Measurements from ENCODE around the gene ZNF850. TPM values are rescaled to one million over a fixed set of nuclear protein-coding genes. Genes with fewer than 3 reads are reported as not detected.

ZNF850 gene
- total and polyA plus RNA-seq, 2 of the 13 experiments (the other 11 are each of a cell fraction or from before 2014, with no cell fraction given), result 0.78 to 6.6 TPM

DNA sequence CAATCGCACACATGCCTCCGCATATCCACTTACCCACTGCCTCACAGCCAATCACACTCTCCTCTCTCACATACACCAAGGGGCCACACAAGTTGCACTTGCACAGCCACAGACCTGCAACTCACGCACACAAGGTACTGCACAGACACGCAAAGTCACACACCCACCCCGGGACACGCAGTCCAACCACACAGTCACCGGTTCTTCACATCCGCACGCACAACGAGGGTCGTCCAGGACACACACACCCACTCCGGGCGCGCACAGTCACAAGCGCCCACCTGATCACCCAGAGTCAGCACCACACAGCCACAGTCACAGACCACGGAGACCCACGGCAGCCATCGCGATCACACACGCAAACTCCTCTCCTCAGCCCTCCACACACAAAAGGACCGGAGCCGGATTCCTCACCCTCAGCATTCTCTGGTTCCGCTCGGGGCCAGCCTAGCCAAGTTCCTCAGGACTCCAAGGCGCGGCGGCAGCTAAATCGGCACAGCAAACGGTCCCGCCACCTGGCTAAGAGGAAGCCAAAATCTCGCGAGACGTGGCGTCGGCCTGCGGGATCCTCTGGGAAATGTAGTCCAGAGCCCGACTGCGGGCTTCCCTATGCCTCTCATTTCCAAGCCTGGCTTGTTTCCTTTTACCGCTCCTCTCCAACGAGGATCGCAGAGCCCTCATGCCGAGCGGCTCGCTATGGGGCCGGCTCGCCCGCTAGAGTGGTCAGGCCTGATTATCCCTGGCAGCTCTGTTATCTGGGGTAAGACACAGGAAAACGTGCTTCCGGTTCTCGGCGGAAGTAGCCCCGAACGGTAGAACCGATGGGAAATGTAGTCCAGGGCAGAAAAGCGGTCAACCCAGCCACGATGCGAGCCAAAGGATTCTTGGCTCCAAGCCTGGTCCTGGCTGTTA, at the start of gene ZNF850 (continued):
- TF ChIP-seq, protein P1, sequence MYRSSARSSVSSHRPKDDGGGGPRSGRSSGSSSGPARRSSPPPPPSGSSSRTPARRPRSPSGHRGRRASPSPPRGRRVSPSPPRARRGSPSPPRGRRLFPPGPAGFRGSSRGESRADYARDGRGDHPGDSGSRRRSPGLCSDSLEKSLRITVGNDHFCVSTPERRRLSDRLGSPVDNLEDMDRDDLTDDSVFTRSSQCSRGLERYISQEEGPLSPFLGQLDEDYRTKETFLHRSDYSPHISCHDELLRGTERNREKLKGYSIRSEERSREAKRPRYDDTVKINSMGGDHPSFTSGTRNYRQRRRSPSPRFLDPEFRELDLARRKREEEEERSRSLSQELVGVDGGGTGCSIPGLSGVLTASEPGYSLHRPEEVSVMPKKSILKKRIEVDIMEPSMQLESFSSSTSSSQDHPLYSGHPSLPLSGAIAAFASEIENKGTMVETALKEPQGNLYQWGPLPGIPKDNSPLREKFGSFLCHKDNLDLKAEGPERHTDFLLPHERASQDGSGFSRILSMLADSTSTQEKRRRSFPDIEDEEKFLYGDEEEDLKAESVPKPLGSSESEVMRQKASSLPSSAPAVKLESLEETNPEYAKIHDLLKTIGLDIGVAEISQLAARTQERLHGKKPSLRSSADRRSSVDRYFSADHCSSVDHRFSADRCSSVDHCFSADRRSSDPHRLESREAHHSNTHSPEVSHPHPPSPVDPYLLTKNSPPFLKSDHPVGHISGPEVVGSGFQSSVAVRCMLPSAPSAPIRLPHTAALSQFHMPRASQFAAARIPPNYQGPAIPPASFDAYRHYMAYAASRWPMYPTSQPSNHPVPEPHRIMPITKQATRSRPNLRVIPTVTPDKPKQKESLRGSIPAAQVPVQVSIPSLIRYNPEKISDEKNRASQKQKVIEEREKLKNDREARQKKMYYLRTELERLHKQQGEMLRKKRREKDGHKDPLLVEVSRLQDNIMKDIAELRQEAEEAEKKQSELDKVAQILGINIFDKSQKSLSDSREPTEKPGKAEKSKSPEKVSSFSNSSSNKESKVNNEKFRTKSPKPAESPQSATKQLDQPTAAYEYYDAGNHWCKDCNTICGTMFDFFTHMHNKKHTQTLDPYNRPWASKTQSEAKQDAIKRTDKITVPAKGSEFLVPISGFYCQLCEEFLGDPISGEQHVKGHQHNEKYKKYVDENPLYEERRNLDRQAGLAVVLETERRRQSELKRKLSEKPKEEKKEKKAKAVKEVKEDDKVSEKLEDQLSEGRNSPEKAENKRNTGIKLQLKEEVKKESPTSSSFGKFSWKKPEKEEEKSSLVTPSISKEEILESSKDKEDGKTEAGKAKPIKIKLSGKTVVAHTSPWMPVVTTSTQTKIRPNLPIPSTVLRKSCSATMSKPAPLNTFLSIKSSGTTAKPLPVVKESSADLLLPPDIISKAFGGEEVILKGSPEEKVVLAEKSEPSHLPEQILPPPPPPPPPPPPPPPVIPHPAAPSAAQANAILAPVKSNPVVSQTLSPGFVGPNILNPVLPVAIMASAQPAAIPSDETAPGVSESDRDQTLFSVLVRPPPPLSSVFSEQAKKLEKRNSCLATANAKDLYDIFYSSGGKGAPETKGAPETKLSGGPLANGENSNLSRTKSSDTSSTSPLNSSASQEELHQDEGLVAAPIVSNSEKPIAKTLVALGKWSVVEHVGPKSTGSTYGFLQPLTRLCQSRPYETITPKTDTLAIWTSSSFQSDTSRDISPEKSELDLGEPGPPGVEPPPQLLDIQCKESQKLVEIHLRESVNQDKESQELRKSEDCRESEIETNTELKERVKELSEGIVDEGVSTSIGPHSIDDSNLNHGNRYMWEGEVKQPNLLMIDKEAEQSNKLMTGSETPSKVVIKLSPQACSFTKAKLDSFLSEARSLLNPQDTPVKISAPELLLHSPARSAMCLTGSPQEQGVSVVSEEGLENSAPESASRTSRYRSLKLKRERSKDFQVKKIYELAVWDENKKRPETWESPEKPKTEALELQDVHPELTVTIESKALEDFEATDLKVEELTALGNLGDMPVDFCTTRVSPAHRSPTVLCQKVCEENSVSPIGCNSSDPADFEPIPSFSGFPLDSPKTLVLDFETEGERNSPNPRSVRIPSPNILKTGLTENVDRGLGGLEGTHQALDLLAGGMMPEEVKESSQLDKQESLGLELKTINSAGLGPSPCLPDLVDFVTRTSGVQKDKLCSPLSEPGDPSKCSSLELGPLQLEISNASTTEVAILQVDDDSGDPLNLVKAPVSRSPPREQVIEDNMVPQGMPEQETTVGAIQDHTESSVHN (CRISPR knock-in tag; IDR thresholded peaks at IDR 0.05), result no peak
- TF ChIP-seq KLF12 (CRISPR knock-in tag; IDR thresholded peaks at IDR 0.05; ENCODE audit: borderline replicate concordance) (no peak), HNRNPLL (IDR thresholded peaks at IDR 0.05; ENCODE audit: low read depth, low read length, poor library complexity, severe bottlenecking) (peak; percentile 52), ZNF329 (CRISPR knock-in tag; IDR thresholded peaks at IDR 0.05; ENCODE audit: low read depth) (no peak), ZFY (CRISPR knock-in tag; IDR thresholded peaks at IDR 0.05) (peak; percentile 30; the same call in 1 of the 2 replicates), HNRNPL (IDR thresholded peaks at IDR 0.05; ENCODE audit: low read depth, low read length) (no peak), ZFP91 (CRISPR knock-in tag; IDR thresholded peaks at IDR 0.05; ENCODE audit: borderline replicate concordance) (peak; percentile 76; the same call in 1 of the 2 replicates), MAFK (conservative IDR thresholded peaks at IDR 0.05 in 1 of 2, IDR thresholded peaks at IDR 0.05 in 1 of 2; ENCODE audit: low read length in 2 of 2) (no peak), SPEN (CRISPR knock-in tag; IDR thresholded peaks at IDR 0.05; ENCODE audit: low read depth) (peak; percentile 87), ZNF546 (CRISPR knock-in tag; conservative IDR thresholded peaks at IDR 0.05) (0 out of 2 replicates have a peak, but pooled peaks have one; percentile 58), KDM2A (CRISPR knock-in tag; IDR thresholded peaks at IDR 0.05; ENCODE audit: borderline replicate concordance, low read depth) (peak; percentile 74; the same call in 1 of the 2 replicates), YY1 (IDR thresholded peaks at IDR 0.05; ENCODE audit: insufficient read depth, insufficient replicate concordance, low read depth, low read length) (peak; percentile 32), NRL (CRISPR knock-in tag; IDR thresholded peaks at IDR 0.05; ENCODE audit: borderline replicate concordance) (no peak; the same call in 1 of the 2 replicates), ATF5 (CRISPR knock-in tag; IDR thresholded peaks at IDR 0.05; ENCODE audit: low read depth) (no peak)
- TF ChIP-seq, protein P2, sequence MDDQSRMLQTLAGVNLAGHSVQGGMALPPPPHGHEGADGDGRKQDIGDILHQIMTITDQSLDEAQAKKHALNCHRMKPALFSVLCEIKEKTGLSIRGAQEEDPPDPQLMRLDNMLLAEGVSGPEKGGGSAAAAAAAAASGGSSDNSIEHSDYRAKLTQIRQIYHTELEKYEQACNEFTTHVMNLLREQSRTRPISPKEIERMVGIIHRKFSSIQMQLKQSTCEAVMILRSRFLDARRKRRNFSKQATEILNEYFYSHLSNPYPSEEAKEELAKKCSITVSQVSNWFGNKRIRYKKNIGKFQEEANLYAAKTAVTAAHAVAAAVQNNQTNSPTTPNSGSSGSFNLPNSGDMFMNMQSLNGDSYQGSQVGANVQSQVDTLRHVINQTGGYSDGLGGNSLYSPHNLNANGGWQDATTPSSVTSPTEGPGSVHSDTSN (CRISPR knock-in tag; IDR thresholded peaks at IDR 0.05; ENCODE audit: borderline replicate concordance), result no peak
